GM10266 (cell line): ENCODE results near the gene KCNMA1.

Experiments
- DNase-seq: peaks from one replicate; pipeline ENCODE4 v3.0.0; 2012; ENCODE audit errors: extremely low spot score
- TF ChIP-seq, protein P1 (sequence below): IDR thresholded peaks from 2 replicates; pipeline ENCODE4 v1.5.1; 2012; ENCODE audit warnings: mild to moderate bottlenecking, low read depth; ENCODE audit not compliant: control insufficient read depth, insufficient read depth; ENCODE audit errors: missing control alignments

KCNMA1 gene

DNA sequence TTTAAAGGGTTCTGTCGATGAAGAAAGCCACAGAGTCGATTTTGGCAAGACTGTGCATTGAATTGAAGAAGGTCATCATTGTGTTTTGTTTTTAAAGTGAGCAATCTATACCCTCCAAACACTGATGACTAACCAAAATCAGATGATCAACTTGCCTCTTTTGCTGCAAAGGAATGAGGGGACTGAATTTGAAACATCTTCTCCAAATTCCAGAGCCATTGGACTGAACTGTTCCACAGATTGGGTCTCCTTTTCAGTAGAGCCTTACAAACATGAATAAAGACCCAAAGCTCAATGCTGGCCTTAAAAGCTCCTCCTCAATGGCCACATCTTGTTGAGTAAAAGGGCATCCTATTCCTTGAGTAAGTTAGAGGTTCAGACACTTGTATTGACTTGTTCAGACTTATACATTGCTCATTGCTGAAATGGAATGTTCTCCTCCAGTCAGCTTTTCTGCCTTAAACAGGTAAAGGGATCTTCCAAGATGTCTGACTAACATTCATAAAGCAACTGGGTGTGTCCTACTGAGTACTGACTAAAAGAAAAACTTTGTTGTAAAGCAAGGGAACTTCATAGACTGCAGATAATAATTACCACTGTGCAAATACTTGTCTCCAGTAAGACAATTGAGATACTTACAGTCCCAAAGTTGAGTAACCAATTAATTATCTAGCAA is 630.6 kb downstream of the KCNMA1 start:
- TF ChIP-seq, protein P1, sequence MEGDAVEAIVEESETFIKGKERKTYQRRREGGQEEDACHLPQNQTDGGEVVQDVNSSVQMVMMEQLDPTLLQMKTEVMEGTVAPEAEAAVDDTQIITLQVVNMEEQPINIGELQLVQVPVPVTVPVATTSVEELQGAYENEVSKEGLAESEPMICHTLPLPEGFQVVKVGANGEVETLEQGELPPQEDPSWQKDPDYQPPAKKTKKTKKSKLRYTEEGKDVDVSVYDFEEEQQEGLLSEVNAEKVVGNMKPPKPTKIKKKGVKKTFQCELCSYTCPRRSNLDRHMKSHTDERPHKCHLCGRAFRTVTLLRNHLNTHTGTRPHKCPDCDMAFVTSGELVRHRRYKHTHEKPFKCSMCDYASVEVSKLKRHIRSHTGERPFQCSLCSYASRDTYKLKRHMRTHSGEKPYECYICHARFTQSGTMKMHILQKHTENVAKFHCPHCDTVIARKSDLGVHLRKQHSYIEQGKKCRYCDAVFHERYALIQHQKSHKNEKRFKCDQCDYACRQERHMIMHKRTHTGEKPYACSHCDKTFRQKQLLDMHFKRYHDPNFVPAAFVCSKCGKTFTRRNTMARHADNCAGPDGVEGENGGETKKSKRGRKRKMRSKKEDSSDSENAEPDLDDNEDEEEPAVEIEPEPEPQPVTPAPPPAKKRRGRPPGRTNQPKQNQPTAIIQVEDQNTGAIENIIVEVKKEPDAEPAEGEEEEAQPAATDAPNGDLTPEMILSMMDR: no peak
- DNase-seq: no peak

DNA sequence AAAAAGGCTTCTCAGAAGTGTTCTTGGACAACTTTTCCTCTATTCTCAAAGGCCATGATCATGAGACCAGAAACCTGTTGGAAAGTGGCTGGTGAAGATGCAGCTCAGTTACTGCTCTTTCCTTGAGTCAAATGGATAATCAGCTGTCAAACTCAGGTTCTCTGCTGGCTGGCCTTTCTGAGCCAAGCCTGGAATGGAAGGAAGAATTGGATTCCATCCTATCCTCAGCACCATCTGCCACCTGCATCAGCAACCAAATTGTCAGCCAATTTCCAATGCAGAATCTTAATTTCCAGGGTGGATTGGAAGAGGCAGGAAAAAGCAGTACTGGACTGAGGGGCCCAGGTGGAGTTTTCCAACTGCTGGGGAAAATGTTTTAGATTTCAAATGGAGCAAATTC is 631.7 kb downstream of the KCNMA1 start:
- DNase-seq: no peak
- TF ChIP-seq, protein P1: no peak

DNA sequence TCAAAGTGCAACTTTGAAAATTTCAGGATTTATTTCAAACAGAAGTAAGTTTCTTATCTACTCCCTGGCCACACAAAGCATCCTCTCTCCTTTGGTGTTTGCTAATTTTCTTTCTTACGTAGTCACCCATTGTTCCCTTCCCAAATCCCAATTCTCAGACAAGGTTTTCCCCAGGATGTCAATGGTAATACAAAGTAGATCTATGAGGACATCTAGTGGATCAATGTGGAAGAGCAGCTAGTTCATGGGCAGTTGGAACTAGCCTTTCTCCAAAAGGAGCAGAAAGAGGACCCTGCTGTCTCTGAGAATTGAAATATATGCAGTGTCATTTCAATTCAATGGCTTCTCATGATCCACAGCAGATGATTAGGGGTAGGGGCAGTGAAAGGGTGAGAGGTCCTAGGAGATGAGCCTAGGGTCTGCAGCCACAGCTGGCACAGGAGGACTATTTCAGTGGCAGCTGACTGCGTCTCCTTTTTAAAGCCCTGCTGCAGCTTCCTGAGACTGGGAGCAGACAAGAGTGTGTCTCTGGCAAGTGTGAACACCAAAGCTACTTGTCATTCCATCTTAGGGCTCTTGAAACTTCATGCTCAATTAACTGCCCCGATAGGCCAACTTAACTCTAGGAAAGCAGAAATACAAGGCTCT is 632.6 kb downstream of the KCNMA1 start:
- TF ChIP-seq, protein P1: peak; percentile 78
- DNase-seq: peak; percentile 21

DNA sequence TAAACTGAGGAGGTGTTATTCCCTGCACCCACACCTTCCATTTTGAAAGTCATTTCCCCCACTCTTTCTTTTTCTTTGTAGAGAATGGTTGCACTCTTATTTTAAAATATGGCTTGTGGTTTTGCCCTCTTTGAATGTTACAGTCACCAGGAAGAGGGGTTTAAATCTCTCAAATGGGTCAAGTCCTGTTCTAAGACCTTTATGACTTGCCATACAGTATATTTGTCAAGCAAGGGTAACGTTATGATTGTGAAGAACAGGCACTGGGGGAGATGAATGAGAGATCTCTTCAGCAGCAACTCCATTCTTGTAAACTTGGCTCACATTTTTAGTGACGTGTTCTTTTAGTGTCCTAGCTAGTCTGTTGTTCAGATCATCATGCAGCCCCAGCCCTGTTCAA is 634.7 kb downstream of the KCNMA1 start:
- TF ChIP-seq, protein P1: no peak
- no peak for DNase-seq

DNA sequence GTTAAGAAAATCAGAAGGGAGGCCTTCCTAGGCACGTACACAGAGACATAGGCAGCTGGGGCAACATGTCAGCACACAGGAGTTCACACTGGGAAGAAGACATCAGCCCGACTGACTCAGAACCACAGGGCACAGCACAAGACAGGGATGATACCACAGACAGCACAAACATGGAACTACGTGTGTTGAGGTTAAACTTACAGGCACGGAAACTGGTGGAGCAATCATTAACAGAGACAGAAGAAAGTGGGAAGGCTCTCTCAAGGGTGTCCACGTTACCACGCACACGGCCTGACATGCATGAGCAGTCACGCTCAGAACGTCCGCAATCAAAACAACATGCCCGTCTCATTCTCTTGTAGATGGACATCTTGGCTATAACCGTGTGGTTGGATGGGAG is 636.4 kb downstream of the KCNMA1 start:
- no peak for DNase-seq
- TF ChIP-seq, protein P1: no peak

DNA sequence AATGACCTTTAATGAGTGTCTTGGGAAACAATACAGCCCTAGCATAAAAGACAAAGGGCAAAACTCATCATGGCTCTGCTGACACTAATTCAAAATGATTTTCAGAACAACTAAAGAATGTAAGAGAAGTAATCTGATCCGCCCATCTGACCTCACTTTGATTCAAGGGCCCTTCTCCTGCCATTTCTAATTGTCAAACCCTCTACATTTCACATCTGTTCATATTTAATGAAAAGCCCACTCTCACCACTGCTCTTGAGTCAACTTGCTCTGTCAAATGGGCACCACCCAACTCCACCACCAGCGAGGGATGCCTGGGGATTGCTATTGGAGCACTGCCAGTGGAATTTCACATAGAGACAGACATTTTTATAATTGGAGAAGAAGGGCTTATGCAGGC is 639.2 kb downstream of the KCNMA1 start:
- TF ChIP-seq, protein P1: no peak
- no peak for DNase-seq

DNA sequence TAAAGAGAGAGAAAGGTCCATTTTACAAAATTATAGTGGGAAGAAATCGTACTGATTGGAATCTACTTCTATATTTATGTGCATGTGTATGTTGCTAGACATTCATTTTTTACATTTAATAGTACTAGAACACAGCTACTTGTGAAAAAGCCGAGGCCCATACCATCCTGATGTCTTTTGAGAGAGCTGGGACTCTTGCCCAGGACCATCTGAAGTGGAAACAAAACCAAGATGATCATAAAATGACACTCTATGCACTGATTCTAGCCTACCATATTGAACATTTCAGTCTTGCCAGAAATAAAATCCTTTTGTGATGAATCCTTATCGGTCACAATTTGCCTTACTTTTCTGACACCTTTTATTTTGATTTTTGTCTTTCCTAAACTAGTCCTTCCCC is 640.0 kb downstream of the KCNMA1 start:
- TF ChIP-seq, protein P1: no peak
- no peak for DNase-seq
